IPS DF 4.7 (cell line): ENCODE results near the gene RPRD1A.
"Not testable (repeated sequence)": the region's sequence is repeated elsewhere in the genome, so short reads cannot be mapped to it uniquely, and the experiment has no call there.

ENCODE experiments used
- DNase-seq: peaks from one replicate; pipeline ENCODE4 v3.0.0-alpha.2; 2013; ENCODE audit warnings: low spot score; ENCODE audit errors: extremely low read depth

The RPRD1A gene

GRCh38 chr18:36031903-36032302 lies 35.5 kb downstream of the RPRD1A start:
- no peak for DNase-seq

DNA sequence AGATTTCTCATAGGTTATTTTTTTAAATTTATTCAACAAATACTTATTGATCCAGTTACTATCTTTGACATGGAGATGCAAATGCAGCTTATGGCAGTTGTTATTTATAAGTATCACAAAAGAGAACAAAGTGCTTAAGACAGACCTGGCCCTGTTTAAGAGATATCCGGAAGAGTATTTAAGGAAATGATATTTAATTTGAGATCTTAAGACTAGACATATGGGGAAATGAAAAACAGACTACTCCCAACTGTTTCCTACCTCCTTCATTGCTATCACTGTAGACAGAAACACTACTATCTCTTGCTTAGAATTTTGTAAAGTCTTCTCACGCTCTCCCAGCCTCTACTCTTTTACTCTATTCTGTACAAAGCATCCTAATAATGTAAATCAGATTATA lies 36.0 kb downstream of the RPRD1A start:
- no peak for DNase-seq

DNA sequence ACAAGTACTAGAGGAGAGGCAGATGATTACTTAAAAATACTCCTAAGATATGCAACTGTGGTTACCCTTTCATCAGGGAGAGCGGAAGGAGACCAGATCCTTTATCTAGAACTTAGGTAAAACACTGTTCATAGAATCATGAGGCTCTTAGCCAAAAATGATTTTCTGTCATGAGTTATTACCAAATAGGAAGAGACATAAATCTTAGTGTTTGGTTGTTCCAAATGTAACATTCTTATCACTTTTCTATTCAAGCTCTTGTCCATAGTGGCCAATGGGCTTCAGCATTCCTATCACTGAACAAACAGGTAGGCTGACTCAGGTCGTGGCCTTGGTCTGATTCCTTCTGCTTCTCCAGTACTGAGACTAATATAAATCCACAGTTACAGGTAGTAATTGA lies 38.5 kb downstream of the RPRD1A start:
- no peak for DNase-seq

GRCh38 chr18:36025025-36025424 lies 42.3 kb downstream of the RPRD1A start:
- DNase-seq = no peak

DNA sequence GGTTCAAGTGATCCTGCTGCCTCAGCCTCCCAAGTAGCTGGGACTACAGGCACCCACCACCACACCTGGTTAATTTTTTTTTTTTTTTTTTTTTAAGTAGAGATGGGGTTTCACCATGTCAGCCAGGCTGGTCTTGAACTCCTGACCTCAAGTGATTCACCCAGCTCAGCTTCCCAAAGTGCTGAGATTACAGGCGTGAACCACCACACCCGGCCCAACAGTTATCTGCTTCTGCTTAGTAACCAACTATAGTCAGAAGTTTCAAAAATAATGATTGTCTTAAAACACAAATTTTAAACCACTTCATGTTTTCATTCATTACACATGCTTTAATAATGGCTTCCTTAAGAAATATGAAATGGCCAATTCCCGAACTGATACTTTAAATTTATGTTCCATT lies 43.1 kb downstream of the RPRD1A start:
- not testable (repeated sequence) for DNase-seq

GRCh38 chr18:36023336-36023735 lies 44.0 kb downstream of the RPRD1A start:
- no peak for DNase-seq

- DNase-seq = no peak
Measured at GRCh38 chr18:36020174-36020711, 47.1 kb downstream of the RPRD1A start.

DNA sequence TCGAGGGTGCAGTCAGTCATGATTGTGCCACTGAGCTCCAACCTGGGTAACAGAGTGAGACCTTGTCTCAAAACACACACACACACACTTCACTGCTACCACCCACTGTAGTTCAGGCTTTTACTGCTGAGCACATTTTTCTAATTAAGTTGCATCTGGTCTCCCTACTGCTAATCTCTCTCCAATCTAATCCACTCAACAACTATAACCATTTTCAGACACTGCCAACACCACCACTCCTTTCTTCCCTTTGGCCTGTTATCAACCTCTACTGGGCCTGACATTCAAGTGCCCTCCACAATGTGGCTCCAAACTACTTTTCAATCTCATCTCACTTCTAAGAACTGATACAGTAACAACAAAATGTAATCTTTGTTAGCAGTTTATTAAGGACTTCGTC lies 50.1 kb downstream of the RPRD1A start:
- no peak for DNase-seq

GRCh38 chr18:36015629-36016028 lies 51.7 kb downstream of the RPRD1A start:
- no peak for DNase-seq

GRCh38 chr18:36012891-36013290 lies 54.5 kb downstream of the RPRD1A start:
- no peak for DNase-seq

- no peak for DNase-seq
Measured at GRCh38 chr18:36009214-36009613, 58.1 kb downstream of the RPRD1A start.

DNA sequence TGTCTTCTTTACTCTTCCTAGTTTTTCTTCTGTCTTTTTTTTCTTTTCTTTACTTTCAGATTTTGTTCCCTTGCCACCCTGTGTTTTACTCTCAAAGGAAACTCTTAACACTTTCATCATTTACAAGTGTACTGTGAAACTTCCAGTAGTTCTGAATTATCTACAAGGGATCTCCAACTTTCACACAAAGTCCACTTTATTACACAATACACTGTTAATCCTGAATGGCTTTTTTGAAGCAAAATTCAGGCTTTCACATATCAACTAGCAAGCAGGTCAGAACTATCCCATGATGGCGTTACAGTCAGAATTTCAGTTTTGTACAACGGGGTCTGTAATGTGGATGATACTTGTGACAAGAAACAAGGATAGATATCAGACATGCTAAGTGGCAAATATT lies 60.4 kb downstream of the RPRD1A start:
- DNase-seq = no peak

DNA sequence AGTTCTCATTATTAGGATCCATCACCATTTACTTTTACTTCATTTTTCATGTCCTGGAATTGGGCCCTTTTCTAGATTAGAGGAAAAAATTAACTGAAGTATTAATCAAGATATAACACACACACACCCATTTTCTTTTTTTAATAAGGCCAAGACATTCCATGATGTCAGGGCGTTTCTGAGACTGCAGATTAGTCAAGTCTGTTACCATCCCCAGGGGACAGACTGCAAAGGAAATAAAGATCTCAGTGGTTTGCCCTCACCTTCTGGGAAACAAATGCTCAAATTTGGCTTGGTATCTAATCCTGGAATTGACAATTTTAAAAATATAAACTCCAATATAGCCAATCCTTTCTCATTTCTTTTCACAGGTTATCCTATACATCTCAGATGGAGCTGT lies 67.4 kb downstream of the RPRD1A start:
- no peak for DNase-seq

DNA sequence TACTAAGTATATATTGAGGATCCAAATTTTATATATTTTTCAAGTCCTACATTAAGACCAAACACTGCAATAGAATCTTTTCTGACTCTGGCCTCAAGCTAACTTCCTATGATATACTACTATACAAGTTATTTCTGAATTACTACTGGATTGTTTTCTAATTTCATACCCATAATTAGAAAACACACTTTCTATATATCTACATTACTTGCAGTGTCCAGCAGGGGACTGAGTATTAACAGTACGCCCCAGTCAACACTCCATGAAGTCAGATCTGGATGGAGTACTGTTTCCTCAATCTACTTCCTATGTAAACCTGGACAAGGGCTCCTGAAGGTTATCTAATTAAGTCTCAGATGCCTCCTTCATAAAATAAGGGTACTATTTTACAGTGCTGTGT lies 68.4 kb downstream of the RPRD1A start:
- DNase-seq = no peak

DNA sequence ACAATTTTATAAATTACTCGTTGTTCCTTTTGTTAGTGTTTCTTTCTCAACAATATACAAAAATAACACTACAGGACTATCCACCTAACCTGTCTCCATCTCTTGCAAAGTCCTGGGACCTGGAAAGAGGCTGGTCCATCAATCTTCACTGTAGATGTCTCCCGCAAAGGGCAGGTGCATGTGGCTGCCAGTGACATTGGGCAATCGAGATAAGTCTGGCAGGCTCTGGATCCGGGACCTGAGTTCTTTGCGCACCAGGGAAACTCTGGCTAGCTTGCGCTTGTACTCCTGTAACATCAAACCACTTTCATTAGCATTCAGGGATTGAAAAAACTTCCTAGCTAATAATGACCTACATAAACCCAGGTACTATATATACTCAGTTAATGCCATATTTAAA lies 74.3 kb downstream of the RPRD1A start:
- DNase-seq = no peak

DNA sequence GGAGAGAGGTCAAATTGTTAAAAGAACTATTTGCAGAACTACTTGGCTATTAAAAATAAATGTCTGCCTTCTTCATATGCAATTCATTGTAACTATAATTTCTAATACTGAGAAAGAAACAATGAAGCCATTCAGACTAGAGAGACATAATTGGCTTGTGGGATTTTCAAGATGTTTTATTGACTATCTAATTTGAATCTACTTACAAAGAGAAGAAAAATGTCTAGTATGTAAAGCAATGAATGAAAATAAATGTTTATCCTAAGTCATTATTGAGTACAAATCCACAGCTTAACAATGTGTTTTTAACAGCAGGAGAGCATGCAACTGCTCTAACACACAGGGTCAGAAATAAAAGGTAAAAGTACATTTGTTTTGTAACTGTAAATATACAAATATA lies 75.7 kb downstream of the RPRD1A start:
- no peak for DNase-seq

DNA sequence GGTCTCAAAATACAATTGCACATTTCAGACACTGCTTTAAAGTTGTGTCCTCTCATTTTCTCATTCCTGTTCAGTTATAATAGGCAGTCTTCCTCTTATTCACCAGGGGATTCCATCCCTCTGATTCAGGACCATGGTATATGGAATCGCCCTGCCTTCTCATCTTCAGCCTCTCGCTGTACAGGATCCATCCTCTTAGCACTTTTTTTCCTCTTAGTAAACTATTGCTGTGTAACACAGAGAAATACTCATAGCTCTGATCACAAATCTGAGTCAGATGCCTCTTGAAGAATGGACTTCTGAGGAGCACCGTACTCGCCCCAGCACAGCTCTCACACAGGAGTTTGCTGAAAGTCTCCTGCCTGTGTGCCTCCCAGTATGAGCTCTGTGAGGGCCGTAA lies 83.5 kb downstream of the RPRD1A start:
- no peak for DNase-seq

GRCh38 chr18:35983147-35983546 lies 84.2 kb downstream of the RPRD1A start:
- no peak for DNase-seq

DNA sequence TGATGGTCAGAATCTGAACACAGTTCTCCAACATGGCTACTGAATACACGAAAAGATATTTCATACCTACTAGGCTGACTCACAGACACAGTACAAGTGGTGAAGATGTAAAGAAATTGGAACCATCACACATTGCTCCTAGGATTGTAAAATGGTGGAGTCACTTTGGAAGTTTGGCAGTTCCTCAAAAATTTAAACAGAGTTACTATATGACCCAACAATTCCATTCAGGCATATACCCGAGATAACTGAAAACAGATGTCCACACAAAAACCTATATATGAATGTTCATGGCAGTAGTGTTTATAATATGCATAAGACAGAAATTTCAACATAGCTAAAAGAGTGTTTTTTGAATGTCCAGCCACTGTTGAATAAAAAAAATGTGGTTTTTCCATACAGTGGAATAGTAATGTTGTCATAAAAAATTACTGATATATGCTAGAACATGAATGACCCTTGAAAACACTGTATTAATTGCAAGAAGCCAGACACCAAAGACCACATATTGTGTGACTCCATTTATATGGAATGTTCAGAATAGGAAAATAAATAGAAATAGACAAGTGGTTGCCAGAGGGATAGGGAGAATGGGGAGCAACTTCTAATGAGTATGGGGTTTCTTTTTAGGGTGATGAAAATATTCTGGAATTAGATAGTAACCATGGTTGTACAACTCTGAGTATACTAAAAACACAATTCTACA lies 84.8 kb downstream of the RPRD1A start:
- no peak for DNase-seq

DNA sequence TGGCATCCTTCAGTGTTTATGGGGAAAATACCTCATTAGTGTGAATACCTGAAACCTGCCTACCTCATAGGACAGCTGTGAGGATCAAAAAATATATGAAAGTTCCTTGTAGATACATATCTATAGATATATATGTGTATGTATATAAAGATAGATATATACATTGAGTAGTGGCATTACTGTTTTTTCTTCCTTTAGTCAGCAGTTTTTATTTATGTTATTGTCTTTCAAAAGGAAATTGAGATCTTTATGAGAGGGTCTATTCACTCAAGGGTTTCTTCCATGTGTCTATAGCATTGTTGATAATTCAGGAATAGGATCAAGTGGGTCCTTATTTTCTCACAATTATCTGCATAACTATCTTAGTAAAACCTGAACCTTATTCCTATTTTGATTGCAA lies 88.2 kb downstream of the RPRD1A start:
- no peak for DNase-seq

- DNase-seq = no peak
Measured at GRCh38 chr18:35974181-35974580, 93.2 kb downstream of the RPRD1A start.

DNA sequence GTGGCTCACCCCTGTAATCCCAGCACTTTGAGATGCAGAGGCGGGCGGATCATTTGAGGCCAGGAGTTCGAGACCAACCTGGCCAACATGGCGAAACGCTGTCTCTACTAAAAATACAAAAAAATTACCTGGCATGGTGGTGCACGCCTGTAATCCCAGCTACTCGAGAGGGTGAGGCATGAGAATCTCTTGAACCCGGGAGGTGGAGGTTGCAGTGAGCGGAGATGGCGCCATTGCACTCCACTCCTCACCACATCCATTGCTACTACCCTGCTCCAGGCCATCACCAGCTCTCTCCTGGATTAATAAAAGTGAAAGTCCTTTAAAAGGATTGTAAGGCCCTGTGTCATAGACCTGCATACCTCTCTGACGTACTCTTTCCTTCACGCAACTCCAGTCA lies 93.7 kb downstream of the RPRD1A start:
- no peak for DNase-seq

DNA sequence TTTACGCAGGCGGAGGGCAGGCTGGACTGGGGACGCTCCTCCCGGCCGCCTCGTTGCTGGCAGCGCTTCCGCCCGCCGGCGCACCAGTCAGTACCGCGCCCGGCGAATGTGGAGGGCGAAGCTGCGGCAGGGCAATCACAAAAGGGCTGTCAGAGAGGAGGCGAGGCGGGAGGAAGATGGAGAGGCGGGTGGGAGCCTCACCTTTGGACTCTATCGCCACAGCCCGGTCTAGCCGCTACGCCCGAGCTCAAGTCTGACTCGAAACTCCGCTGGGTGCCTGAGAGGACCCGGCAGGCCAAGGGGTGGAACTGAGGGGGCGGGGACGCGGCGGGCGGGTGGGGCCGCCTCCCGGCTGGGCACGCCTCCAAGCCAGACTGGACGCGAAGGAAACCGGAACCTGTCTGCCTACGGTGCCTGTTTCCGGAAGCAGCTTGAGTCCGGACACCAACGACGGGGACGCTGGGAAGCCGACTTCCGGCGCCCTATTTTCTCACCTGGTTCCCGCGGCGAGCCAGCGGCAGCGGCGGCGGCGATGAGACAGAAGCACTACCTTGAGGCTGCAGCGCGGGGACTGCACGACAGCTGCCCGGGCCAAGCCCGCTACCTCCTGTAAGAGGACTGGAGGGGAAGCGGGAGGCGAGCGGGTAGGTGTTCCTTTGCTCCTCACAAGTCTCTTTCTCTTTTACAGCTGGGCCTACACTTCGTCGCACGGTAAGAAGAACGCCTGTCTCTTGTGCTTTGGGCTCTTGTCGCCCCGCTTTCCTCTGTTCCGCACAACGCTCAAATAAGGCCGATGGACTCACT lies 95.0 kb downstream of the RPRD1A start, which contains the start of gene RMP24:
Gene RMP24 (plus strand): TSS at position 483 of the 804 bp plus-strand sequence.
- DNase-seq = peak; percentile 76
